ENCODE results near the gene ARID2.

Gene ARID2

DNA sequence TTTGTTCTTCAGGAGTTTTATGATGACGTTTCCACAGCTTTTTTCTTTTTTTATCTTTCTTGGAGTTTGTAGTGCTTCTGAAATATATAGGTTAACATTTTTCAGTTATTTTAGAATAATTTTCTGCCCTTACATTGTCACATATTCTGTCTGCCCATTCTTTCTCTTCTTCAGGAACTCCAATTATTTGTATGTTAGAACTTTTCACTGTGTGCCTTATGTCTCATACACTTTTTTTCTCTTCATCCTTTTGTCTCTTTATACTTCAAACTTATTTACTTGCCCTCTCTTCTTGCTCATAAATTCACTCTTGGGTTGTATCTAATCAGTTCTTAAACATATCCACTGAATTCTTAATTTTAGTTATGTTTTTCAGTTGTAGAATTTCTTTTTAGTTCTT lies 105.3 kb downstream of the ARID2 start:
- H3K27ac ChIP-seq = no peak overlapping the region
- H3K9me3 ChIP-seq (ENCODE audit: control insufficient read depth, low read length) = no peaks in the 10 kb centered on the region
- TF ChIP-seq, protein P1, sequence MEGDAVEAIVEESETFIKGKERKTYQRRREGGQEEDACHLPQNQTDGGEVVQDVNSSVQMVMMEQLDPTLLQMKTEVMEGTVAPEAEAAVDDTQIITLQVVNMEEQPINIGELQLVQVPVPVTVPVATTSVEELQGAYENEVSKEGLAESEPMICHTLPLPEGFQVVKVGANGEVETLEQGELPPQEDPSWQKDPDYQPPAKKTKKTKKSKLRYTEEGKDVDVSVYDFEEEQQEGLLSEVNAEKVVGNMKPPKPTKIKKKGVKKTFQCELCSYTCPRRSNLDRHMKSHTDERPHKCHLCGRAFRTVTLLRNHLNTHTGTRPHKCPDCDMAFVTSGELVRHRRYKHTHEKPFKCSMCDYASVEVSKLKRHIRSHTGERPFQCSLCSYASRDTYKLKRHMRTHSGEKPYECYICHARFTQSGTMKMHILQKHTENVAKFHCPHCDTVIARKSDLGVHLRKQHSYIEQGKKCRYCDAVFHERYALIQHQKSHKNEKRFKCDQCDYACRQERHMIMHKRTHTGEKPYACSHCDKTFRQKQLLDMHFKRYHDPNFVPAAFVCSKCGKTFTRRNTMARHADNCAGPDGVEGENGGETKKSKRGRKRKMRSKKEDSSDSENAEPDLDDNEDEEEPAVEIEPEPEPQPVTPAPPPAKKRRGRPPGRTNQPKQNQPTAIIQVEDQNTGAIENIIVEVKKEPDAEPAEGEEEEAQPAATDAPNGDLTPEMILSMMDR (IDR thresholded peaks at IDR 0.05) = no peak
- H3K4me3 ChIP-seq (ENCODE audit: low read depth, low read length) = no peak overlapping the region
- no peak overlapping the region for H2AFZ ChIP-seq
- H3K79me2 ChIP-seq = no peaks in the 10 kb centered on the region
- no peak overlapping the region for H3K9ac ChIP-seq
- H3K4me1 ChIP-seq = no peaks in the 10 kb centered on the region
- H3K36me3 ChIP-seq (ENCODE audit: control insufficient read depth, insufficient read depth, low read length) = no peaks in the 10 kb centered on the region
- H3K27me3 ChIP-seq (ENCODE audit: control insufficient read depth, insufficient read depth, low read length) = no peaks in the 10 kb centered on the region
- H3K4me2 ChIP-seq (ENCODE audit: low read length) = no peak overlapping the region

DNA sequence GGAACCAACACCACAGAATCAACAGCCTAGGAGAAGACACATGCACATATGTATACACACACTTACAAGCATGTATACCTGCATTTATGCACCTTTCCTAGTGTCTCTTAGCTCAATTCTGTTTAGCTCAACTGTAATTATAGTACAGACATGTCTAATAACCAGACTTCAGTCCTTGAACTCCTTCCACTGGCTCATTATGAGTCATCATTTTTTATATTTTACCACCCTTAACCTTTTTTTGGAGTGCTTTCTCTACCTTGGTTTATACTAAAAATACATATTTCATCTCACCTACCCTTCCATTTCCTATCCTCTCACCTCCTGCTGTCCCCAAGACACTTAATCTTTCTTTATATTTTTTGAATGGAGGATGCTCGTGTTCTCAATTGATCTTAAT lies 110.4 kb downstream of the ARID2 start:
- Histone ChIP-seq H3K9me3 (ENCODE audit: control insufficient read depth, low read length) (no peaks in the 10 kb centered on the region), H3K4me3 (ENCODE audit: low read depth, low read length) (no peak overlapping the region), H3K27me3 (ENCODE audit: control insufficient read depth, insufficient read depth, low read length) (no peaks in the 10 kb centered on the region), H3K4me2 (ENCODE audit: low read length) (no peak overlapping the region), H3K79me2 (no peaks in the 10 kb centered on the region), H3K4me1 (no peaks in the 10 kb centered on the region), H2AFZ (no peak overlapping the region), H3K27ac (no peak overlapping the region), H3K9ac (no peak overlapping the region), H3K36me3 (ENCODE audit: control insufficient read depth, insufficient read depth, low read length) (no peaks in the 10 kb centered on the region)
- TF ChIP-seq, protein P1 (IDR thresholded peaks at IDR 0.05) = no peak

DNA sequence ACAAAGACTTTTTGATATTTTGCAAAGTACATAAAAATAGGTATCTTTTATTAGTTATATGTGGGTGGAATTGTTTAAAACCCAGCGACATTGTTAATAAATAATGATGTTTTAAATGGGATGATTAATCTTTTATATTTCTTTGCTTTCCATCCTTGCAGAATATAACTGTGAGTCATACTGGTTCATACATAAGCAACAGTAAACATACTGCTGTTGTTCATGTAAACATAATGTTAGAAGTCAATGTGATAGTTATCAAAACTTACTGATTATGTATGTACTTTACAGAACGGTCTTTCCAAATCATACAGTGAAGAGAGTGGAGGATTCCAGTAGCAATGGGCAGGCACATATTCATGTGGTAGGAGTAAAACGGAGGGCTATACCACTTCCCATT lies 119.8 kb downstream of the ARID2 start:
- Histone ChIP-seq H3K4me2 (ENCODE audit: low read length) (no peak overlapping the region), H3K4me1 (no peaks in the 10 kb centered on the region), H3K4me3 (ENCODE audit: low read depth, low read length) (no peak overlapping the region), H3K9me3 (ENCODE audit: control insufficient read depth, low read length) (no peaks in the 10 kb centered on the region), H2AFZ (no peak overlapping the region), H3K79me2 (no peaks in the 10 kb centered on the region), H3K9ac (no peak overlapping the region), H3K27ac (no peak overlapping the region), H3K36me3 (ENCODE audit: control insufficient read depth, insufficient read depth, low read length) (no peaks in the 10 kb centered on the region), H3K27me3 (ENCODE audit: control insufficient read depth, insufficient read depth, low read length) (no peaks in the 10 kb centered on the region)
- TF ChIP-seq, protein P1 (IDR thresholded peaks at IDR 0.05) = no peak

DNA sequence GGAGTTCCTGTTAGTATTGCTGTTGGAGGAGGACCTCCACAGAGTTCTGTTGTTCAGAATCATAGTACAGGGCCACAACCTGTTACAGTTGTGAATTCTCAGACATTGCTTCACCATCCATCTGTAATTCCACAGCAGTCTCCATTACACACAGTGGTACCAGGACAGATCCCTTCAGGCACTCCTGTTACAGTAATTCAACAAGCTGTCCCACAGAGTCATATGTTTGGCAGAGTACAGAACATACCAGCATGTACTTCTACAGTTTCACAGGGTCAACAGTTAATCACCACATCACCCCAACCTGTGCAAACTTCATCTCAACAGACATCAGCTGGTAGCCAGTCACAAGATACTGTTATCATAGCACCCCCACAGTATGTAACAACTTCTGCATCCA lies 120.8 kb downstream of the ARID2 start:
- TF ChIP-seq, protein P1 (IDR thresholded peaks at IDR 0.05) = no peak
- Histone ChIP-seq H3K4me1 (no peaks in the 10 kb centered on the region), H3K27ac (no peak overlapping the region), H3K27me3 (ENCODE audit: control insufficient read depth, insufficient read depth, low read length) (no peaks in the 10 kb centered on the region), H2AFZ (no peak overlapping the region), H3K4me2 (ENCODE audit: low read length) (no peak overlapping the region), H3K36me3 (ENCODE audit: control insufficient read depth, insufficient read depth, low read length) (no peaks in the 10 kb centered on the region), H3K9ac (no peak overlapping the region), H3K4me3 (ENCODE audit: low read depth, low read length) (no peak overlapping the region), H3K79me2 (no peaks in the 10 kb centered on the region), H3K9me3 (ENCODE audit: control insufficient read depth, low read length) (no peaks in the 10 kb centered on the region)

DNA sequence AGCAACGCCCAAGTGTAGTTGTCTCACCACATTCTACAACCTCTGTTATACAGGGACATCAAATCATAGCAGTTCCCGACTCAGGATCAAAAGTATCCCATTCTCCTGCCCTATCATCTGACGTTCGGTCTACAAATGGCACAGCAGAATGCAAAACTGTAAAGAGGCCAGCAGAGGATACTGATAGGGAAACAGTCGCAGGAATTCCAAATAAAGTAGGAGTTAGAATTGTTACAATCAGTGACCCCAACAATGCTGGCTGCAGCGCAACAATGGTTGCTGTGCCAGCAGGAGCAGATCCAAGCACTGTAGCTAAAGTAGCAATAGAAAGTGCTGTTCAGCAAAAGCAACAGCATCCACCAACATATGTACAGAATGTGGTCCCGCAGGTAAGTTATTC lies 123.0 kb downstream of the ARID2 start:
- Histone ChIP-seq H3K9me3 (ENCODE audit: control insufficient read depth, low read length) (no peaks in the 10 kb centered on the region), H2AFZ (no peak overlapping the region), H3K4me1 (no peaks in the 10 kb centered on the region), H3K9ac (no peak overlapping the region), H3K4me3 (ENCODE audit: low read depth, low read length) (no peak overlapping the region), H3K27ac (no peak overlapping the region), H3K4me2 (ENCODE audit: low read length) (no peak overlapping the region), H3K36me3 (ENCODE audit: control insufficient read depth, insufficient read depth, low read length) (no peaks in the 10 kb centered on the region), H3K27me3 (ENCODE audit: control insufficient read depth, insufficient read depth, low read length) (no peaks in the 10 kb centered on the region), H3K79me2 (no peaks in the 10 kb centered on the region)
- TF ChIP-seq, protein P1 (IDR thresholded peaks at IDR 0.05) = no peak

Measured in parathyroid adenoma (tissue), 2 donors.